ENCODE results near the gene MACROD2.

Gene MACROD2

DNA sequence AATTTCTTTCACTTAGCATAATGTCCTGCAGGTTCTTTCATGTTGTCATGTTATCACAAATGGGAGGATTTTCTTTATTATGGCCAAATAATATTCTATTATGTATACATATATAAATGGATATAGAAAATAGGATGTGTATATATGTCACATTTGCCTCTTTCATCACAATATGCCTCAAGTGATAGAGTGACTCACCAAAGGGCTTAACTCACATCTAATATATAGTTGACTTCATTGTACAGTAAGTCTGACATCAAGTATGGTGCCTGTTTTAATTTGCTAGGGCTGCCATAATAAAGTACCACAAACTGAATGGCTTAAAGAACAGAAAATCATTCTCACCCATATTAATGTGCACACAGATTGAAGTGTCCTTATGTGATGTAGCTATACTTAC is 778.2 kb downstream of the MACROD2 start:
- Histone ChIP-seq H3K4me3 (replicated peaks; ENCODE audit: low read depth, low read length) (no peak overlapping the region), H3K27me3 (replicated peaks; ENCODE audit: control insufficient read depth, insufficient read depth, low read length) (no peaks in the 10 kb centered on the region), H3K36me3 (ENCODE audit: control insufficient read depth, insufficient read depth, low read length) (no peaks in the 10 kb centered on the region)
- TF ChIP-seq, protein P1, sequence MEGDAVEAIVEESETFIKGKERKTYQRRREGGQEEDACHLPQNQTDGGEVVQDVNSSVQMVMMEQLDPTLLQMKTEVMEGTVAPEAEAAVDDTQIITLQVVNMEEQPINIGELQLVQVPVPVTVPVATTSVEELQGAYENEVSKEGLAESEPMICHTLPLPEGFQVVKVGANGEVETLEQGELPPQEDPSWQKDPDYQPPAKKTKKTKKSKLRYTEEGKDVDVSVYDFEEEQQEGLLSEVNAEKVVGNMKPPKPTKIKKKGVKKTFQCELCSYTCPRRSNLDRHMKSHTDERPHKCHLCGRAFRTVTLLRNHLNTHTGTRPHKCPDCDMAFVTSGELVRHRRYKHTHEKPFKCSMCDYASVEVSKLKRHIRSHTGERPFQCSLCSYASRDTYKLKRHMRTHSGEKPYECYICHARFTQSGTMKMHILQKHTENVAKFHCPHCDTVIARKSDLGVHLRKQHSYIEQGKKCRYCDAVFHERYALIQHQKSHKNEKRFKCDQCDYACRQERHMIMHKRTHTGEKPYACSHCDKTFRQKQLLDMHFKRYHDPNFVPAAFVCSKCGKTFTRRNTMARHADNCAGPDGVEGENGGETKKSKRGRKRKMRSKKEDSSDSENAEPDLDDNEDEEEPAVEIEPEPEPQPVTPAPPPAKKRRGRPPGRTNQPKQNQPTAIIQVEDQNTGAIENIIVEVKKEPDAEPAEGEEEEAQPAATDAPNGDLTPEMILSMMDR (IDR thresholded peaks at IDR 0.05; ENCODE audit: insufficient read depth, low read length, poor library complexity, severe bottlenecking): no peak
- DNase-seq (ENCODE audit: extremely low read depth, insufficient read length): no peak

DNA sequence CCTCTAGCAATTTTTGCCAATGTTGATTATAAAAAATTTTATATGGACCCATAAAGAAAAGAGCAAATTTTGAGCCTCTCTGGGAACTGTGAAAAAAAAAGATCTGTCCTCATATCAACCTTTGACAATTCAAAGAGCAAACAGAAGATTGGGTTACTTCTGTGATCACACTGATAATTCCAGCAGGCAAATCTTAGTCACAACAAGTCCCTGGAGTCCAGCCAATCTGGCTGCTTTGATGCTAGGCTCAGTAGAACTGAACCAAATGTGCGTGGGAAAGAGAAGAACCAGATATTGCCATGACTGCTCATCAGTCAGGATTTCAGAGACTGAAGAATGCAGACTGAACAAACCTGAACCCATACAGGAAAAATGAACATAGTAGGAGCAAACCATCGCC is 780.5 kb downstream of the MACROD2 start:
- Histone ChIP-seq H3K36me3 (ENCODE audit: control insufficient read depth, insufficient read depth, low read length) (no peaks in the 10 kb centered on the region), H3K4me3 (replicated peaks; ENCODE audit: low read depth, low read length) (no peak overlapping the region), H3K27me3 (replicated peaks; ENCODE audit: control insufficient read depth, insufficient read depth, low read length) (no peaks in the 10 kb centered on the region)
- TF ChIP-seq, protein P1 (IDR thresholded peaks at IDR 0.05; ENCODE audit: insufficient read depth, low read length, poor library complexity, severe bottlenecking): no peak
- no peak for DNase-seq (ENCODE audit: extremely low read depth, insufficient read length)

DNA sequence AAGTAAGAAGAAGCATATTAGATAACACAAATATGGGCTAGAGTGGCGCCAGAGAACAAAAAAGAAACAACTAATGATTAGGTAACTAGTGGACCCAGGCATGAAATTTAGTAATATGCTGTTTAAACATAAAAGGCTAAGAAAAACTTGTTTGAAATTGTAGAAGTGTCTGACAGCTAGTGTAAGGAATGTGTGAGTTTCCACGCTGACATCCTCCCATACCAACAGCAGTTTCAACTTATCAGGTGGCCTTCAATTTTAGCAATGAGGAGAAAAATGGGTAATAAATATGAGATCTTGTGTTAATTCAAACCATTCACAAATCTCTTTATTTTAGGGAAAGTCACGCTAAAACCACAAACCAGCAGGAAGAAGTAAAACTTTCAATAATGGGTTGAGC is 782.3 kb downstream of the MACROD2 start:
- DNase-seq (ENCODE audit: extremely low read depth, insufficient read length): no peak
- TF ChIP-seq, protein P1 (IDR thresholded peaks at IDR 0.05; ENCODE audit: insufficient read depth, low read length, poor library complexity, severe bottlenecking): no peak
- H3K4me3 ChIP-seq (replicated peaks; ENCODE audit: low read depth, low read length): no peak overlapping the region
- no peaks in the 10 kb centered on the region for H3K27me3 ChIP-seq (replicated peaks; ENCODE audit: control insufficient read depth, insufficient read depth, low read length)
- no peaks in the 10 kb centered on the region for H3K36me3 ChIP-seq (ENCODE audit: control insufficient read depth, insufficient read depth, low read length)

DNA sequence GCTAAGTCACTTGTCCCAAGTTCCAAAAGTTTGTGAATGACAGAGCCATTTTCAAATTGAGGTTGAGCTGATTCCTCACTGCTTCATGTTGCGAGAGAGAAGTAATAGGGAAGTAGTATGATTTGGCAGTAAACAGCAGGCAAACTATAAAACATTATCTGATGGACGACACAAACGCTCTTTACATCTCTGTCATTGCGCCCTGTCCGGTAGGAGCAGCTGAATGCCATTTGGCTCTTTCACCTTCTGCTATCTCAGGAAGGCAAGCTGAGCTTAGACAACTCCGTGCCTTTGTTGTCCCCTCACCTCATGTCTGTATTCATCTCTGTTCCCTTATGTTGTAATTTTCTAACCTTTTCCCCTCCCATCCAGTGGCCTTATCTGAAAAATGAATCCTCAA is 782.8 kb downstream of the MACROD2 start:
- Histone ChIP-seq H3K36me3 (ENCODE audit: control insufficient read depth, insufficient read depth, low read length) (no peaks in the 10 kb centered on the region), H3K4me3 (replicated peaks; ENCODE audit: low read depth, low read length) (no peak overlapping the region)

DNA sequence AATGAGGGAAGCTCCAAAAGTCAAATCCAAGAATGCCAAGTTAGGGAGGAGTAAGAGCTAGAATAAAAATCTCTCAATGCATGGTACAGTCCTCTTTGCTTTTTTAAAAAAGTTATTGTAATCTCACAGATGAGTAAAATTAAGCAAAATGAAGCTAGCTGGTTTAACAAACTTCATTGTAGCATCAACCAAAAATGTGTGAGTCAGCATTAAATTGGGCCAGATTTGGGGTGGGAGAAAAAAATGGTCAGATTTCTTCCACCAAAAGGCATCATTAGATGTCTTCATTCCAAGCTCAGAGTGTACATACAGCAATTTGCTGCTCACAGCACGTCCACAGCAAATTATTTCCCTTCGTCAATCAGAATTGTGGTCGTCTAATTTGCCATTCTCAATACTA is 783.6 kb downstream of the MACROD2 start:
- TF ChIP-seq, protein P1 (IDR thresholded peaks at IDR 0.05; ENCODE audit: insufficient read depth, low read length, poor library complexity, severe bottlenecking): no peak
- no peak for DNase-seq (ENCODE audit: extremely low read depth, insufficient read length)
- Histone ChIP-seq H3K27me3 (replicated peaks; ENCODE audit: control insufficient read depth, insufficient read depth, low read length) (no peaks in the 10 kb centered on the region), H3K36me3 (ENCODE audit: control insufficient read depth, insufficient read depth, low read length) (no peaks in the 10 kb centered on the region), H3K4me3 (replicated peaks; ENCODE audit: low read depth, low read length) (no peak overlapping the region)

More for the DNA sequence above, 782.8 kb downstream of the MACROD2 start:
- H3K27me3 ChIP-seq (replicated peaks; ENCODE audit: control insufficient read depth, insufficient read depth, low read length): no peaks in the 10 kb centered on the region
- TF ChIP-seq, protein P1 (IDR thresholded peaks at IDR 0.05; ENCODE audit: insufficient read depth, low read length, poor library complexity, severe bottlenecking): no peak
- no peak for DNase-seq (ENCODE audit: extremely low read depth, insufficient read length)

DNA sequence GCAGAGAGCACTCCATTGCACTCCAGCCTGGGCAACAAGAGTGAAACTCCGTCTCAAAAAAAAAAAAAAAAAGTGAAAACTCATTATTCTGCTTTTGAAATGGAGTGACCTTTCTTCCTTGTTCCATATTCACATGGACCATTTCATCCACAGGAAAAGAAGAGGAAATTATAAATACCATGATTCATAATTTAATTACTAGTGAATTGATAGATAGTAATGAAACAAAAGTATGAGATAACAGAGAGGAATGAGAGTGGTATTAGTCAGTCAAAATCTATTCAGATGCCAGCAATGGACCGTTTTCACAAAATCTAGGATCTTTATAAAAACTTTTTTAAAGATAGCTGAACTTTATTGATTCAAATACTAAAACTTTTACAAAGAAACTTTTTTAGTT is 785.2 kb downstream of the MACROD2 start:
- TF ChIP-seq, protein P1 (IDR thresholded peaks at IDR 0.05; ENCODE audit: insufficient read depth, low read length, poor library complexity, severe bottlenecking): no peak
- H3K4me3 ChIP-seq (replicated peaks; ENCODE audit: low read depth, low read length): no peak overlapping the region
- H3K36me3 ChIP-seq (ENCODE audit: control insufficient read depth, insufficient read depth, low read length): no peaks in the 10 kb centered on the region
- DNase-seq (ENCODE audit: extremely low read depth, insufficient read length): no peak
- no peaks in the 10 kb centered on the region for H3K27me3 ChIP-seq (replicated peaks; ENCODE audit: control insufficient read depth, insufficient read depth, low read length)

Data from GM06990 (cell line).